GM04504 (cell line): ENCODE measurements around the gene RNF169.
"Not testable (repeated sequence)": the region's sequence is repeated elsewhere in the genome, so short reads cannot be mapped to it uniquely, and the experiment has no call there.

Source experiments
- DNase-seq: peaks from one replicate; pipeline ENCODE4 v3.0.0-alpha.2; 2012; ENCODE audit warnings: low read depth

The RNF169 gene

GRCh38 chr11:74768172-74768651 lies 19.6 kb downstream of the RNF169 start:
- not testable (repeated sequence) for DNase-seq

DNA sequence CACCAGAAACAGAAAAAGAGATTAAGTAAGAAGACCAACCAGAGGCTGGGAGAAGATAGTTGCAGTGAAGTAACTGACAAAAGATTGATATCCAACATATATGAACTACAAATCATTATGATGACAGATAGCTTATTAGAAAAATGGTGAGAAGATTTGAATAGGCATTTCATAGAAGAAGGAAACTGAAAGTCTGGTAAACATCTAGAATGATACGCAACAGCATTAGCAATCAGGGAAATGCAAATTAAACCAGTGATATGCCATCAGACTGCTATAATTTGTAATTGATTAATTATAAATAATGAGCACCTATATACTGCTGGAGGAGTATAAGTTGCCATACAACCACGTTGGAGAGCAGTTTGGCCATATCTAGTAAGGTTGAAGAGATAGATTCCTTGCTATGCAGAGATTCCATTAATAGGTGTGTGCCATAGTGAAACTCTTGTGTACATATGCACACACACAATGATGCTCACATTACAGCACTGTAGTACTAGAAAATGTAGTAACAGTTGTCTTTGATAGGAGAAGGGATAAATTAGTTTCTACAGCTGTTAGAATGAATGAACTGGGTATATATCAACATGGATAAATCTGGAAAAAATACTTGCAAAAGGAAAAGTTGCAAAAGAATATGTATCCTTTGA lies 20.5 kb downstream of the RNF169 start:
- DNase-seq, result no peak

GRCh38 chr11:74770456-74770855 lies 21.8 kb downstream of the RNF169 start:
- DNase-seq, result no peak

DNA sequence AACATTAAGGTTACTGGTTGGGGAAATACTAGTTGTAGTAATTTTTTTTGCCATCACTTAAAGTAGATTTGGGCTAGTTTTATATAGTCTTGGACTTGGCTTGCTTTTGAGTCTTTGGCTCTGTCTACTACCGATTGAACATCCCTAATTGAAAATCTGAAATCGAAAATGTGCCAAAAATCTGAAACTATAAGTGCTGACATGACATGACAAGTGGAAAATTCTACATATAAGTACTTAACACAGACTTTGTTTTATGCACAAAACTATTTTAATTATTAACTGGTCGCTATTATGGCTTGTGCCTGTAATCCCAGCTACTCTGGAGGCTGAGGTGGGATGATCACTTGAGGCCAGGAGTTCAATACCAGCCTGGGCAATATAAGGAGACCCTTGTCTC lies 22.5 kb downstream of the RNF169 start:
- DNase-seq, result no peak

DNA sequence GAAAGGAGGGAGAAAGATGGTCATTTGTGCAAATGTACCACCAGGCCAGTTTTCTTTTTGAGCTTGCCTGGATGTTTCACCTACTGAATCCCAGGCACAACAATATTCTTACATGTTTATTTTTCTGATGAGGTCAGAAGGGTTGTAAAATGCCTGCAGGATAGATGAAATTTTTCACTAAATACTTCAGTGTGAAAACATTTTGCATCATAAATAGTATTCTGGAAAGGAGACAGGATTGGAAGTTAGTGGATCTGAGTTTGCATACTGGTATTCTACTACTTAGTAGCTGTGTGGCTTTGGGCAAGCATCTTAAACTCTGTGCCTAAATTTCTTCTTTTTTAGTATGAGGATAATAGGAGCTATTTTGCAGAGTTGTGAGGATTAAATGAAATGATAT lies 24.8 kb downstream of the RNF169 start:
- DNase-seq, result no peak

DNA sequence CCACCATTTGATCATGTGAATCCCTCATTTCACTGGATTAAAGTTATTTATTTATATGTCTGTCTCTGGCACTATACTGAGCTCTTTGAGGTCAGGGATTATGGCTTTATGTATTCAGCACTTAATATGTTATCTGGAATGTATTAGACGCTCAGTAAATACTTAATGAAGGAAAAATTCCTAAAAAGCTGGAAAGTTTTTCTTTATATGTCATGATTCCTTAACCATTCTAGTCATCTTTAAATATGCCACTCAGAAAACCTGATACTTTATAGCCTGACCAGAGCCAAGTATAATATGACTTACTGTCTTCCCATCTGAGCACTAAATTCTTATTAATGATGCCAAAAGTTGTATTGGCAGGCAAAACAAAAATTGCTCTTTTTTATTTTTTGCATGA lies 27.1 kb downstream of the RNF169 start:
- DNase-seq, result no peak

- no peak for DNase-seq
Measured at GRCh38 chr11:74776546-74776945, 27.9 kb downstream of the RNF169 start.

- no peak for DNase-seq
Measured at GRCh38 chr11:74777038-74777437, 28.4 kb downstream of the RNF169 start.

DNA sequence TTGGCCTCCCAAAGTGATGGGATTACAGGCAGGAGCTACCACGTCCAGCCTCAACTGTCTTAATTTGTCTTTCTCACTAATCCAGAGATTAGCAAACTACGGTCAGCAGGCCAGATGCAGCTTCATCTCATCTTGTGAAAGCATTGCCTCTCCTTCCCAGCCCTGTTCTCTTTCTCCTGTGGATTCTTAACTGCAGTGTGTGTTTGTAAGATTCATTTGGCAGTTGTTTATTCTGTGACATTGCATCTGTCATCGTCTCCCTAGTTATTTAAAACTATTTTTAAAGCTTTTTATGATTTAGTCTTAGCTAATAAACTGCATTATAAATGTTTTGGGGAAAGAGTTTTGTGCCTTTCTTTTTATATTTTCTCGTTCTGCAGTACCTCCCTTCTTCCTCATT lies 29.2 kb downstream of the RNF169 start:
- no peak for DNase-seq

DNA sequence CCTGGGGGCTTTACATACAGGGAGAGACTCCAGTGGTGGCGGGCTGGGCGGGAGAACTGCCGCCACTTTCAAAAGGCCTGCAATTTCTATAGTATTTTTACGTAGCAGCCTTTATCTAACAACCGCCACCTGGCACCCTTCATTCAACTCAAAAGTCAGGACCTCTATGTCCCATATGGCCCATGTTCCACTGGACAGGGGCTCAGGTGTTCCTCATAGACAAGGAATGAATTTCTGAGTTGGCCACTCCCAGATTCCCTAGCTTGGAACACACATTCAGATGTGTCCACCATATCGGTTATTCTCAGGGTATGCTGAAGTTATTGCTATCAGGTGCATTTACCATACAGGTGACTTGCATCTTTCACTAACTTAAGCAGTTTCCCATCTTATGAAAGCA lies 29.9 kb downstream of the RNF169 start:
- no peak for DNase-seq

- DNase-seq, result no peak
Measured at GRCh38 chr11:74780248-74781005, 31.8 kb downstream of the RNF169 start.

GRCh38 chr11:74783241-74783871 lies 34.7 kb downstream of the RNF169 start:
- DNase-seq, result peak; percentile 27

DNA sequence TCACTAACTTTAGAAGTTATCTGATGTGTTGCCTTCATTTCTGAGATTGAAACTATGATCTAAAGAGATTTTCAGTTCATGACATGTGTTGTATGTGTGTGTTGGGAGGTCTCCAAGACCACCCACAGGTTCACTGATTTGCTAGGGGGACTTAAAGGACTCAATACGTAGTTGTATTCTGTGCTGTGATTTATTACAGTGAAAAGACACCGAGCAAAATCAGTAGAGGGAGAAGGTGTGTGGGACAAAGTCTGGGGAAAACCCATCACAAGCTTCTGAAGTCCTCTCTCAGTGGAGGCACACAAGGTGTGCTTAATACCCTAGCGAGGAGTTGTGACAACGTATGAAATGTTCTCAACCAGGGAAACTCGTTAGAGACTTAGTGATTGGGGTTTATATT lies 35.6 kb downstream of the RNF169 start:
- no peak for DNase-seq

DNA sequence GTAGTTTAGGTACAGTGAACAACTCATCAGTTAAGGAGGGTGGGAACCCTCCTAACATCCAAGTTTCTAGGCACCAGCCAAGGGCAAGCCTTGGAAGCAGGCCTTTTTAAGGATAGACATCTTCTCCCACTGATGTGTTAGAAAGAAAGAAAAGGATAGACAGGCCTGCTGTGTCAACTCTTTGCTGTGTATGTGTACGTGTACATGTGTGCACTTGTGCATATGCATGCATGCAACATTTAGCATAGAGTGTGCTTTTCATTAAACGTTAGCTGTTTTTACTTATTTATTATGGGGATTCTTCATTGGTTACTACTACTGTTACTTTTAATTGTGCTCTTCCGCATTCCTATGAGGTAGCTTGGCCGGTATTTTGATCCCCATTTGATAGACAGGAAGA lies 36.1 kb downstream of the RNF169 start:
- no peak for DNase-seq

GRCh38 chr11:74786574-74786973 lies 37.9 kb downstream of the RNF169 start:
- no peak for DNase-seq

DNA sequence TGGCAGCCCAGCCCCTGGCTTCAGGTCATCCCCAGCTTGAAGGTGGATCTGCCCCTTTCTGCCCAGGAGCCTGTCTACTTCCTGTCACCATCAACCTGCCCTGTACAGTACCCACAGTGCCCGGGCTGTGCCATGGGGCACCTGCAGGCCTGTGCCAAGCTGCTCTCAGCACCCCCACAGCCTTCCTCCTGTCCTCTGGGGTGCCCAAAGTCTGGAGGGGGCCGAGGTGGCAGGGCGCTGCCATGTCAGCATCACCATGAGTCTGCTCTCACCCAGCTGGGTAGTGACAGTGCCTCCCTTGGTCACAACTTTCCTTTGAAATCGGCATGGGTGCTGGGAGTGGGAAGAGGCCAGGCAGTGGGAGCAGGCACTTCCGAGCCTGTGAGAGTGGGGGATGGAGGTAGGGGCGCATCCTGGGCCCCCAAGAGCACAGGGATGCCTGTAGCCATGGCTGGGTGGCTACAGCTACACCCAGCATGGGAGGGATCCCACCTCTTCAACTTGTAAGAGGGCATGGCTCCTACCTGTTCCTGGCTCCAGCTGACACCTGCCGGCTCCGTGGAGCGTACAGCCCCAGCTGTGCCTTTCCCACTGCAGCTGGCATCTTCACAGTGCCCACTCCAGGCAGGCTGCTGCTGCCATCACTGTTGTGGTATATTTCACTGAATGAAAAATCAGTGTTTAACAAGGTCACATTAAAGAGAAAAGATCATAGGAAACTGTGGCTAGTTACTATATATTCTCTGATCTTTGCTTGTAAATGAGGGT lies 42.9 kb downstream of the RNF169 start:
- DNase-seq, result no peak

DNA sequence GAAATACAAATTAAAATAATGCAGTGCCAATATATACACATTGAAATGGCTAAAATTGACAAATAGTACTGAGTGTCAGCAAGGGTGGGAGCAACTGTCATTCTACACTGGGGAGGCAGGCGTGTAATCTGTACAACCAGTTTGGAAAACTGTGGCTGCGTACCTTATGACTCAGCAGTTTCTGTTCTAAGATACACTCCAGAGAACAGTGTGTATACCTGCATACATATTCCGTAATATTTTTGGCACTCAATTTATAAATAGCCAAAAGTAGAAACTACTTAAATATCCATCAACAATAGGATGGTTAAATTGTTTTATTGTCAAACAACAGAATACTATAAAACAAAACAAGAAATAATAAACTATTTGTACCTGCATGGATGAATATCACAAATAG lies 57.6 kb downstream of the RNF169 start:
- DNase-seq, result no peak

DNA sequence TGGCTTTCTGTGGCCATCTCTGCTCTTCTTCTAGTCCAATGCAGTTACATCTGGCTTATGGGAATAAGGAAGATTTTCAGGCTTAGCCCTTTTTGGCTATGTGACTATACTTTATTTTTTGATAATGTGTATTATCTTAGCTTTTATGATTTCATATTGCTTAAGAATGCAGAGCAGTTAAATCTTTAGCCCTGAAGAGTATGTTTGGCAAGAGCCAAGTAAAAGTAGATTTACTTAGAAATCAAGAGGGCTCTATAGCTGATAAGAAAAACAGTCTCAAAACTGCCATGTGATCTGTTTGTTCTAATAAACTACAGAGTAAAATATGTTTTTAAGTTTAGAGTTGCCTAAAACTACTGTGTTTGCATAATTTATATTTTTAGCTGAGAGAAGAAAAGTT lies 61.2 kb downstream of the RNF169 start:
- no peak for DNase-seq

DNA sequence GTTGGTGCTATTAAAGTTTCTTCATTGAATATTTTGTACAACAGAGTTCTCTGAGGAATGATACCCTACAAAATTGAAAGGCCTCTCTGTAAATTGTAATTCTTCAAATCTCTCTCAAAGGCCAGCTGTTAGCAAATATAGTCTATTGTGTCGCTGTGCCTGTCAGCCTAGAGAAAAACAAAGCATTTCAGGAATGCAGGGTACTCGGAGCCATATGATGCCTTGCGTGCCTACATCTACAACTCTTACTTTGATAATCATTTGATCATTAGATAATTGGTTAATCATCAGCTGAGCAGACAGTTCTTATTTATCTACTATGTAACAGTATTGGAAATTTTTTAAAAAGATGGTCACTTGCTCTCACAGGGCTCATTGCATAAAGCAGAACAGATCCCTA lies 67.3 kb downstream of the RNF169 start:
- DNase-seq, result no peak

DNA sequence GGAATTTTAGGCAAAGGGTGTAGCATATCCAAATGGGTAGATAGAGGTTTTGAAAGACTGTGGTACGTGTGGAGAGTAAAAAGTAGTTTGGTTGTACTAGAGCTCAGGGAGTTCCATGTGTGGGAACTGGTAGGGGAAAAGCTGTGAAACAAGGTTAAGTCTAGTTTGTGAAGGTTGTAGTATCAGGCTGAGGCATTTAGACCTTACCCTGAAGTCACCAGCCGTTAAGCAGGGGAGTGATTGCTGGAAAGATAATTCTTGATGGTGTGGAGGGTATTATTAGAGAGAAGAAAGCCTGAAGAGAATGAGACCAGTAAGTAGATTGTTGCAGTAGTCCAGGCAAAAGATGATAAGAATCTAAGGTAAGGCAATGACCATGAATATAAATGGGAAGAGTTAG lies 68.0 kb downstream of the RNF169 start:
- DNase-seq, result no peak

DNA sequence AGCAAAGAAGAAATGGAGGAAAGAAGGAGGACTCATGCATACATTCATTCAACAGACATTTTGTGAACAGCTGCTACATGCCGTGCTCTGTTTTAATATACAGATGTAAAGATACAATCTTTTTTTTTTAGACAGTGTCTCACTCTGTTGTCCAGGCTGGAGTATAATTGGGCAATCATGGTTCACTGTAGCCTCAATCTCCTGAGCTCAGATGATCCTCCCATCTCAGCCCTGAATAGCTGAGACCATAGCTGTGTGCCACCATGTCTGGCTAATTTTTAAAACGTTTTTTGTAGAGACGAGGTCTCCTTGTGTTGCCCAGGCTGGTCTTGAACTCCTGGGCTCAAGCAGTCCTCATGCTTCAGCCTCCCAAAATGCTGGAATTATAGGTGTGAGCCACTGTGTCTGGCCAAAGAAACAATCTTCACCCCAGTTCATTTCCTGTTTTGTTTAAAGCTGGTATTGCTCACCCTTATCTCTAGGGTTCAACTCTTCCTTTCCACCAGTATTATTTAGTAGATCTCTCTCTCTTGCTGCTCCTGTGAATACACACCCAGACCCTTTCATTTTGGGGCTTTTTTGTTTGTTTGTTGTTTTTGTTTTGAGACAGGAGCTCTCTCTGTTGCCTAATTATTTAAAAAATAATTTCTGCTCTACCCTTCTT lies 69.8 kb downstream of the RNF169 start:
- no peak for DNase-seq

- no peak for DNase-seq
Measured at GRCh38 chr11:74819400-74819799, 70.8 kb downstream of the RNF169 start.
